Skeletal muscle tissue (tissue), 4 donors: ENCODE measurements around the gene OR6S1. TPM values are rescaled to one million over a fixed set of nuclear protein-coding genes. Genes with fewer than 3 reads are reported as not detected.

Source experiments
- H3K27ac ChIP-seq: one replicate; pipeline ENCODE4 v1.7.0; 2013; ENCODE audit warnings: mild to moderate bottlenecking, low read depth, low read length, inconsistent platforms
- H3K27me3 ChIP-seq, 3 donors: one replicate each; pipeline ENCODE4 v1.7.0; 2013; ENCODE audit warnings: low read length in 3 of 3; ENCODE audit not compliant: control insufficient read depth in 3 of 3, insufficient read depth in 3 of 3
- H3K36me3 ChIP-seq, 3 donors: one replicate each; pipeline ENCODE4 v1.7.0; 2013; ENCODE audit warnings: low read length in 3 of 3; ENCODE audit not compliant: control insufficient read depth in 3 of 3, insufficient read depth in 3 of 3
- H3K4me1 ChIP-seq, 3 donors: one replicate each; pipeline ENCODE4 v1.7.0; 2013; ENCODE audit warnings: low read length in 3 of 3, mild to moderate bottlenecking in 3 of 3; ENCODE audit not compliant: control insufficient read depth in 3 of 3, insufficient read depth in 3 of 3
- H3K4me3 ChIP-seq, 3 donors: one replicate each; pipeline ENCODE4 v1.7.0; 2013; ENCODE audit warnings: low read length in 3 of 3
- H3K9ac ChIP-seq, 3 donors: one replicate each; pipeline ENCODE4 v1.7.0; 2013; ENCODE audit warnings: low read length in 3 of 3, mild to moderate bottlenecking in 3 of 3, moderate library complexity in 2 of 3, low read depth in 1 of 3
- H3K9me3 ChIP-seq, 3 donors: one replicate each; pipeline ENCODE4 v1.7.0; 2013; ENCODE audit warnings: low read length in 3 of 3; ENCODE audit not compliant: control insufficient read depth in 3 of 3
- total RNA-seq: library from RNA; depleted of rRNA; stranded (reverse); fragments of >200 nt; gene quantifications from one replicate; pipeline ENCODE4 v1.2.3, GENCODE V29; 2014
- donor health status: Osteomylitis.

Gene OR6S1
- not detected for total RNA-seq

GRCh38 chr14:20641591-20641990, at the start of gene OR6S1:
Gene OR6S1, minus strand, starts transcription at chr14:20641691. Its CDS starts 0 bp downstream, at chr14:20641691.
- H3K9me3 ChIP-seq, result no peaks in the 10 kb centered on the region
- no peak within 1 kb of the TSS for H3K9ac ChIP-seq
- H3K4me3 ChIP-seq, result no peak within 1 kb of the TSS
- no peak within 1 kb of the TSS for H3K27ac ChIP-seq
- H3K4me1 ChIP-seq, result no peaks in the 10 kb centered on the region
- no peaks in the 10 kb centered on the region for H3K36me3 ChIP-seq
- peaks cover 9 to 15% (median 10%) of the 10 kb centered on the region in 3 donors for H3K27me3 ChIP-seq

DNA sequence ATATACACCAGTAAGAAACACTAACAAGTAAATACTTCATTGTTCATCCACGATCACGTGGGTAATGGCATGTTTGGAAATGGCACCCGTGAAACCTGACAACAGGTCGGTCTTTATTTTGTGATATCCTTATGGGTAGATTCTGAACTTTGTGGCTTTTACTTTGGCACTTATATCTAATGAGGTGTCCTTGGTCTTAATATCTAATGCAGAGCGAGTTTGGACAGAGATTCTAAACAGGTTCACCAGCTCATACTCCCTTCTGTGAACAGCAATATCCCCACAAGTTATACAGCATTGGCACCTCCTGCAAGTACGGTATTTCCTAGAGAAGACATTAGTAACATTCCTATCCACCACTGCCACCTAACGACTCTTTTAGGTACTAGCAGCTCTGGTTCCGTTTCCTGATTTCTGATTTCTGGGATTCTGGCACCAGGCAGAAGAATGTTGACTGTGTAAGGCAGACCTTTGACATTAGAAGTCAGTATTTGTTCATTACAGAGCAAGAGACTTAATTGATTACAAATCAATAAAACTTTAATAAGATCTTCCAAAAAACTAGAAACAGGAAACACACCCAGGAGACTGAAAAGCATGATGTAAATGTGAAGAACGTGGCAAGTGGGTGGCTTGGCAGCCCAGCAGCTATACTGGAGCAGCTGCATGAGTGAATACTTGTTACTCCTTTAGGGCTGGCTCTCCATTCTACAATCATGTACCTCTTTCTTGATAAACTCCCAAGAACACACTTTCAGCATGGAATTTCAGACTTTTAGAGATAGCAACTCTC, 49.6 kb upstream of the OR6S1 start:
- Histone ChIP-seq H3K27me3 (no peaks in the 10 kb centered on the region), H3K9me3 (no peaks in the 10 kb centered on the region), H3K4me1 (peaks cover 0 to 3% (median 0%) of the 10 kb centered on the region in 3 donors), H3K36me3 (peaks cover 0 to 2% (median 0%) of the 10 kb centered on the region in 3 donors), H3K27ac (no peak overlapping the region), H3K9ac (no peak overlapping the region), H3K4me3 (no peak overlapping the region)

DNA sequence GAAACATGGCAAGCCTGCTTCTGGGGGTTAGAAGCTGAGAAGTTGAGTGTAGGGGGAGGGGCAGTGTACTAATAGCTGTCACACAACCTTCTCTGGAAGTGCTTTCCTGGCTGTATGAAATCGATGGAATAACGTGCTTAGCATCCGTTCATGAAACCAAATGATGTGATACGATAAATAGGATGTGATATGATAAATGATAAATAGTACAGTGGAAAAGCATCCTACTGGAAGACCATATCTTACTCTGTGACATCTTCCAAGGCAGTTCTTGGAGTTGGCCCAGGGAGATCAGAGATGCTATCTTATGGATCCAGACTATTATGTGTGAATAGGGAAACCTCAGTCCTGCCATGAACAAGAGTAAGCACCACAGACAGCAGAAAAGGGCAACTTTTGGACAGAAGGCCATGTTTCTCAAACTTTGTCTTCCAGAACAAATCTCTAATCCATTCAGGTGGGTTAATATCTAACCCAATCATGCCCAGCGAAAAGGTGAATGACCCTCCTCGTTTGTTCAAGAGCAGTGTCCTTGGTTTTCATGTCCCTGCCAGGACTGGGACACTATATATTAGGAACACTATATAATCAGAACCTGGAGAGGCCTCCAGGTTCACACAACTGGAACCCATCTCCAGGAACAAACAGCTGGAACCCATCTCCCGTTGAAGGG, 46.8 kb upstream of the OR6S1 start, which contains the start of gene ANG:
TSS of gene ANG (plus strand) at position 598 of the 673 bp plus-strand sequence. CDS start 4,801 bp downstream, outside the sequence.
- Histone ChIP-seq H3K27ac (no peak within 1 kb of the TSS), H3K4me1 (peaks cover 10 to 15% (median 11%) of the 10 kb centered on the region in 3 donors), H3K9me3 (no peaks in the 10 kb centered on the region), H3K4me3 (no peak within 1 kb of the TSS), H3K27me3 (no peaks in the 10 kb centered on the region), H3K36me3 (no peaks in the 10 kb centered on the region), H3K9ac (no peak within 1 kb of the TSS)

DNA sequence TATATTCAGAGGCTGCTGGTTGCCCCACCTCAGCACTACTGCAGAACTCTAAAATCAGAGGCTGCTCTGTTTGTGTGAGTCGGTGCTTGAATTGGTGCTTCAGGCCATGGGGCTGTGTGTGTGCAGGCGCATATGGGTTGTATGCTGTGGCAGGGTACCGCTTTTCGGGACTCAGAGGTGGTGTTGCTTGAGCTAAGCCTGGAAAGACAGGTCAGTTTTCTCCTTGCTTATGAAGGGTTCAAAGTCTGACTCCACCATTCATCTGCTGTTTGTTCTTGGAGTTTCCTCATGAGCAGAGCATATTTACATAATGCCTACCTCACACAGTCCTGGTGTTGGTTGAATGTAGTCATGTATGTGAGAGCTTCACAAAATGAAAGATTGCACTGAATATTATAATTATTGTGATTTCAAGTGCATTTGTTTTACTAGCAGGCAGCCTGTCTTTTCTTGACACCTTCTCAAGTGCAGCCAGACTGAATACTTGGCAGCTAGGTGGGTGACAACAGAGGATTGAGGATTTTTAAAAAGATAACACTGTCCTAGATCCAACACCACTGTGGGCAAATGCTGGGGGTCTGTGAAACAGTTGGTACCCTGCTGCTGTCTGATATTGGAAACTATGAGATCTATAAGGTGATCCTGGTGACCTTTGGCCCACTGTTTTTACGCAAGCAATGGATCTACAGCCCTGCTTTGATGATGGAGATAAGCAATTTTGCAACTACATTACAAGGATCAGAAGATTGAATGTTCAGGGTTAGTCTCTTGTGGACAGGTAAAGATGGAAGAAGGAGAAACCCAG, 46.1 kb upstream of the OR6S1 start:
- H3K9me3 ChIP-seq, result no peaks in the 10 kb centered on the region
- no peaks in the 10 kb centered on the region for H3K36me3 ChIP-seq
- no peak overlapping the region for H3K27ac ChIP-seq
- no peak overlapping the region for H3K9ac ChIP-seq
- no peak overlapping the region for H3K4me3 ChIP-seq
- H3K4me1 ChIP-seq, result peaks cover 11 to 19% (median 13%) of the 10 kb centered on the region in 3 donors
- H3K27me3 ChIP-seq, result no peaks in the 10 kb centered on the region

- H3K36me3 ChIP-seq, result no peaks in the 10 kb centered on the region
- no peaks in the 10 kb centered on the region for H3K9me3 ChIP-seq
- no peaks in the 10 kb centered on the region for H3K27me3 ChIP-seq
- peaks cover 18 to 29% (median 20%) of the 10 kb centered on the region in 3 donors for H3K4me1 ChIP-seq
- peak overlapping the region in 1 of 3 donors; percentile 42 for H3K4me3 ChIP-seq
- H3K9ac ChIP-seq, result no peak overlapping the region
- no peak overlapping the region for H3K27ac ChIP-seq
Measured at GRCh38 chr14:20686386-20687143, 45.1 kb upstream of the OR6S1 start.

DNA sequence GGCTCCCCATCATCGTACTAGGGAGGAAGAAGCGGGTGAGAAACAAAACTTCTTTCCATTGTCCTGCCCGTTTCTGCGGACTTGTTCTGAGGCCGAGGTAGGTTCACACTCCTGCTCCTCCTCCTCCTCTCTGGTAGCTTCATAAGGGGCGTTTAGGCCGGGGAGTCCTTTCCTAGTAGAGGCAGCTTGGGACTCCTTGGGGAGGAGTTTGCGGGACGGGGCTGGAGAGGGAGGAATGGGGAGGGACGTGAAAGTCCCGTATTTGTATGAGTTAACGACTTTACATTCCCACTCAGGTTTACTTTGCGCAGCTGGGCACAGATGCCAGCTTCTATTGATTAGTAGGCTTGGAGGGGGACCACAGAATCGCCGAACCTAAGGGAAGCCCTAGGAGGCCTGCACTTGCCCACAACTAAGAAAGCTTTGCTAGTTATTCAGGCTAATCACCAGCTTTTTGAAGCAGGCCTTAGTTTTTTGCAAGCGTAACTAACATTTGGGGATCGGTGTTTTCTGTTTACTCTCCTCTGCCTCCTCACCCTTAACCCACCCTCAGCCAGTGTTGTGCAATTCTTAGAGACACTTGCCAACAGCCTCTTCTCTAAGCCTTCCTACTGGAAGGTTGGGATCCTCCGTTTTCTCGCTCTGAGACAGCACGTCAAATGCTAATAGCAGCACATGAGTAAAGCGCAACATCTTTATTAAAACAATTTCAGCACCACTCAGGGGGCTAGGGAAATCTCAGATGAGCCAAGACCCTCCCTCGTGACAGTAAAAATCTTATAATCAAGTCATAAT, 43.4 kb upstream of the OR6S1 start:
- H3K4me3 ChIP-seq, result peak overlapping the region; percentile 83 to 94 (median 88)
- H3K27ac ChIP-seq, result peak overlapping the region; percentile 99
- no peaks in the 10 kb centered on the region for H3K27me3 ChIP-seq
- H3K36me3 ChIP-seq, result no peaks in the 10 kb centered on the region
- H3K9me3 ChIP-seq, result no peaks in the 10 kb centered on the region
- H3K9ac ChIP-seq, result peak overlapping the region; percentile 83 to 99 (median 97)
- peaks cover 29 to 43% (median 32%) of the 10 kb centered on the region in 3 donors for H3K4me1 ChIP-seq

GRCh38 chr14:20683891-20684661, 42.6 kb upstream of the OR6S1 start, which contains the start of gene RNASE4:
Gene RNASE4, plus strand, starts transcription at chr14:20684560. Its CDS starts 14,812 bp downstream, at chr14:20699372.
- Histone ChIP-seq H3K9ac (peak within 1 kb of the TSS; percentile 94 to 99 (median 97)), H3K27me3 (no peaks in the 10 kb centered on the region), H3K4me1 (peaks cover 29 to 43% (median 32%) of the 10 kb centered on the region in 3 donors), H3K9me3 (no peaks in the 10 kb centered on the region), H3K36me3 (no peaks in the 10 kb centered on the region), H3K4me3 (peak within 1 kb of the TSS; percentile 83 to 94 (median 88)), H3K27ac (peak within 1 kb of the TSS; percentile 99)

DNA sequence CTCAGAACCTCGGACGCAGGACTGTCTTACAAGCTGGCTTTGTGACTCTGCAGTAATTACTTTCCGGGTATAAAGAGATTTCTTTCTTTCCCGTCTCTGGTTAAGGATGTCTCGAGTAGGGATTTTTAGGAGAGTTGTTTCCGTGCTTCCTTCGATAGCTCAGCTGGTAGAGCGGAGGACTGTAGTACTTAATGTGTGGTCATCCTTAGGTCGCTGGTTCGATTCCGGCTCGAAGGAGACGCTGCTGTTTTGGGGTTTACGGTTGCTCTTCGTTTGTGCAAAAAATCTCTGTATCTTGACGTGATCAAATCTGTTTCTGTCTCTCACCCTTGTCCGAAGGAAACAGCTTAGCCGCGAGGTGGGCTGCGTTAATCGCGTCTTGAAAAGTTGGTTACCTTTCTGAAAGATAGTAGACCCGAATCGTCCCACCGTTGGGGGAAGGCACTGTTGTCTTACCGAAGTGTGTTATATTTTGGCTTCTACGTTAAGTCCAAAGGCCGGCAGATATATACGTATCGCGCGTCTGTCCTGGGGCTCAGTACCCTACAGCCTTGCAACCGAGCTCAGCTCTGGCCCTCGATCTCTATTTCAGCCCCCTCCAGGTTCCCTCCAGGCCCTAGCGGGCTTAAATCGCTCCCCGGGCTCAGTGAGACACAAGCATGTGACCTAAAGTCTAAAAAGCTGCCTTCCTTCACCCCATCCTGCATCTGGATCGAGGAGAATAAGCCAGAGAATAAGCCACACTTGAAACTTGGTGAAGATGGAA, 41.8 kb upstream of the OR6S1 start:
- H3K36me3 ChIP-seq, result no peaks in the 10 kb centered on the region
- no peaks in the 10 kb centered on the region for H3K27me3 ChIP-seq
- H3K27ac ChIP-seq, result peak overlapping the region; percentile 99
- peak overlapping the region; percentile 94 to 99 (median 97) for H3K9ac ChIP-seq
- no peaks in the 10 kb centered on the region for H3K9me3 ChIP-seq
- peak overlapping the region; percentile 83 to 94 (median 88) for H3K4me3 ChIP-seq
- H3K4me1 ChIP-seq, result peaks cover 29 to 43% (median 32%) of the 10 kb centered on the region in 3 donors
